Measurements from ENCODE around the gene NCAM1. TPM values are rescaled to one million over a fixed set of nuclear protein-coding genes. Genes with fewer than 3 reads are reported as not detected.

Gene NCAM1
- polyA plus RNA-seq, 4 donors: 69.6 to 92.1 (median 76.3) TPM

GRCh38 chr11:113245216-113245615 is 284.0 kb downstream of the NCAM1 start:
- DNase-seq (ENCODE audit: low read depth in 4 of 4, low spot score in 3 of 4): no peak

DNA sequence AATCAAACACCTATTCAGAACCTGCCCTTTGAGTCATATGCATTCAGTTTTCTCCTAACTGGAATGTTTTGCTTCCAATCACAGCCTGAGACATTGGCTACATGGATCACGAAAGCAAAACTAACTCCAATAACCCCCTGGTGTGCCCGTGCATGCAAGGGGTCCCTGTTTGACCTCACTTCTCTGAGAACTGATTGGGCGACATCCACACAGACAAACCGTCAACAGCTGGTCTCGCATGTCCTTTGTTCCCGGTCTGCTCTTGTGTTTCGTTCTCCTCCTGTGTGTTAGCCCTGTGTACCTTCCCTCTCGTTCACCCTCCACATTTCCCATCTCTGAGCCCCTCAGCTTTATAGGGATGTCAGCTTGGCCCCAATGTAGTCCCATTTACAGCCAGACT is 286.0 kb downstream of the NCAM1 start:
- DNase-seq (ENCODE audit: low read depth in 4 of 4, low spot score in 3 of 4): no peak

- DNase-seq (ENCODE audit: low read depth in 4 of 4, low spot score in 3 of 4): no peak
These were observed 286.7 kb downstream of the NCAM1 start for GRCh38 chr11:113247966-113248365.

- DNase-seq (ENCODE audit: low read depth in 4 of 4, low spot score in 3 of 4): no peak
These were observed 287.7 kb downstream of the NCAM1 start for GRCh38 chr11:113248702-113249490.

- DNase-seq (ENCODE audit: low read depth in 4 of 4, low spot score in 3 of 4): no peak
These were observed 288.2 kb downstream of the NCAM1 start for GRCh38 chr11:113249491-113249763.

- DNase-seq (ENCODE audit: low read depth in 4 of 4, low spot score in 3 of 4): no peak
These were observed 288.6 kb downstream of the NCAM1 start for GRCh38 chr11:113249786-113250185.

DNA sequence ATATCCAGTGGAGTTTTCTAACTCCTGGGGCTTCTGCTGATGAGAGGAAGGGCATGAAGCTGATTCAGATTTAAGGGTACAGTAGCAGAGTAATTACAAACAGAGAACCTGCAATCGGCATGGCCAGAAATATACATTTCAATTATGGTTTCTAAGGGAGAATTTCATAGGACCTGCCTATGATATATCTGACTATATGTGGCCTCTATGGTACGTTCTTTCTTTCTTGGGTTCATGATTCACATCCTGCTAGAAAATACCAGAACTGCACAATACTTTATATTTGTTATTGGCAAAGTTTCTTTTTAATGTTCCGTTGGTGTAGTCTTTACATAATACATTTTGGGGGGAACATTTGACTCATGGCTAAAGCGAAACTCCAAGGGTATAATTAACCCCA is 290.1 kb downstream of the NCAM1 start:
- DNase-seq (ENCODE audit: low read depth in 4 of 4, low spot score in 3 of 4): no peak

GRCh38 chr11:113253406-113253805 is 292.2 kb downstream of the NCAM1 start:
- DNase-seq (ENCODE audit: low read depth in 4 of 4, low spot score in 3 of 4): no peak

- DNase-seq (ENCODE audit: low read depth in 4 of 4, low spot score in 3 of 4): no peak
These were observed 293.9 kb downstream of the NCAM1 start for GRCh38 chr11:113255096-113255495.

DNA sequence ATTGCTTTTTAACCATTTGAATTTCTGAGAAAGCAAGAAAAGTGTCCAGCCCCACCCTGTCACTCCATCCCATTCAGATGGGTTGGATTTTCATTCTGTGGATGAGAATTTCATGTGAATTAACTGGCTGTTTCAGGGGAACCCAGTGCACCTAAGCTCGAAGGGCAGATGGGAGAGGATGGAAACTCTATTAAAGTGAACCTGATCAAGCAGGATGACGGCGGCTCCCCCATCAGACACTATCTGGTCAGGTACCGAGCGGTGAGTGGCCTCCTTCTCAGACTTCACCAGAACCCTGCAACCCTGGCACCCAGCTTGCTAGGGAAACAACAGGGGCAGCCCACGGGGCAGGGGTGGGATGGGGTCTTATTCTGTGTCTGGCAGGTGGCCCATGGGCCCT is 294.5 kb downstream of the NCAM1 start:
- no peak for DNase-seq (ENCODE audit: low read depth in 4 of 4, low spot score in 3 of 4)

- no peak for DNase-seq (ENCODE audit: low read depth in 4 of 4, low spot score in 3 of 4)
These were observed 295.4 kb downstream of the NCAM1 start for GRCh38 chr11:113256431-113257202.

GRCh38 chr11:113260096-113260425 is 298.8 kb downstream of the NCAM1 start:
- DNase-seq (ENCODE audit: low read depth in 4 of 4, low spot score in 3 of 4): no peak

GRCh38 chr11:113260541-113260940 is 299.3 kb downstream of the NCAM1 start:
- no peak for DNase-seq (ENCODE audit: low read depth in 4 of 4, low spot score in 3 of 4)

DNA sequence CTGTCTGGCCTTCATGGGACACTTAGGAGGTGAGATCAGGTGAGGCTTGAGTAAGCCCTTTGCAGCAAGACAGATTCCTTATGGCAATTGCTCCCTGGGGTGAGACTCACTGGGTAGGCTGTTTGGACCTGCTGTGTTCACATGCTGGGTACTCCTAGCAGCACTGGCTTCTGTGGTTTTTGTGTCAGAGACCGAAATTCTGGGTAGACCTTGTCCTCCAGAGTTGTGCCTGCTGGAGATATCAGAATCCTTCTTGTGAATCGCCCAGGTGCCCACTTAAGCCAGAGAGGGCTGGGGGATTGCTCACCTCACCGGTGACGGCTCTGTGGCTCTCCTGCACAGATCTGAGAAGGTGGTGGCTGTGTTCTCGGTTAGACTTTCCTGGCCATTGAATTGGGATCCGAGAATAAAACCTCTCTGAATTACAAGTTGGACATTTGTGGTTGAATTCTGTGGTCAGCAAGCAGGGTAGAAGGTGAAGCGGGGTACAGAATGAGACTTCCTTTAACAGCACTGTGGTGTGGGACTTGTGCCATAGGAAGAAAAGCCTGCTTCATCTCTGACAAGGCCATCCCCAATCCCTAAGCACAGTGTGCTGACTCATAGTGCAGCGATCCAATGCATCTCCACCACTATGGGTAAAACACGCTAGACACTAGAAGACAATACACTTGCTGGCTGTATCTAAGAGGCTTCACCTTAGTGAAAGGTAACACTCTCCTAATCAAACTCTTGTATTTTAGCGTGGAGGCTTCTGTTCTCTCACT is 300.7 kb downstream of the NCAM1 start:
- no peak for DNase-seq (ENCODE audit: low read depth in 4 of 4, low spot score in 3 of 4)

DNA sequence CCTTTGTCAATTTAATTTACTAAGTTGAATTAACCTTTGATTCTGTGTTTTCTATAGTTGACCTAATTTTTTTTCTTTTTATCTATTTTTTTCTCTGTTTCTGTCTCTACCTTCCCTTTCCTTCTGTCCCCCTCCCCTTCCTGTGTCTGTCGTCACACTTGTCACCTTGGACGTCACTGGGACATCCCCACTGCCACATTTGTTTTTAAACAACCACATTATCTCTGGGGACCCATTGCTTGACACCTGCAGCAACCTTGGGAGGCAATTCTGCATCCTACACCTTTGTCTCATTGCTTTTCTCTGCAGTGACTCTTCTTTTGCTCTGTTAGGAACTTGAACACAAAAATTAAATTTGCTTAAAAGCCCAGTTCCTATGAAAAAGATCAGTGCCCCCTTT is 301.4 kb downstream of the NCAM1 start:
- DNase-seq (ENCODE audit: low read depth in 4 of 4, low spot score in 3 of 4): no peak

DNA sequence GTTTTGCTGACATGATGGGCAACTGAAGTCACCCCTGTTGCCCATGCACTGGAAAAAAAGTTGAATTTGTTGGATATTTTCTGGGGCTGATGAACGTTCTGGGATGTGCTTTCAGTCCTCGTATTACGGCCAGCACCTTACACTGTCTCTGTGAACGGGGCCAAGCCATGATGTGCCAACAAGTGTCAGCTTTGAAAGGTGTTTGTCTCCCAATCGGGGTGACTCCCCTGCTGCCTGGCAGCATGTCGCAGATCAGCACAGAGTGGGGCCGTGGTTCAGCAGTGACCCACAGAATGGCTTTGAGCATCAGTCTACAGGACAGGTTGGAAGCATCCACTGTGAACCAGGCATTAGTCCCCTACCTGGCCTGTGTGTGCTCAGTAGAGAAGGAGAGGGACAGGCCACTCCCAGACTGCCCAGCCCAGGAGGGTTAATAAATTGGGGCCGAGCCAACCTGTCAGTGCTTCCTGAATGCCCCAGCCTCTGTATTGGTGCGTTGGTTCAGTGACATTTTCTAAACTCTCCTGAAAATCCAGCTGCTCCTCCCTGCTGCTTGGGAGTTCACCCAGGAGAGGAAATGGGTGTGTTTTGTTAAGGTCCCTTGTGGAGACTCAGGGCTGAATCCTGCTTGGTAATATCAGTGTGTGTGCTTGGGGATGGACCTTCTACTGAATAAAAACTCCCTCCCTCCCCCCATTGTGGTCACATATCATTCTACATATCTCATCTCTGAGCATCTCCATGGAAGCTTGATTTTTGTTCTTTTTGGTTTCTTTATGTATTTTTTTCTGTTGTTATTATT is 302.4 kb downstream of the NCAM1 start:
- DNase-seq (ENCODE audit: low read depth in 4 of 4, low spot score in 3 of 4): no peak

GRCh38 chr11:113265362-113265761 is 304.1 kb downstream of the NCAM1 start:
- no peak for DNase-seq (ENCODE audit: low read depth in 4 of 4, low spot score in 3 of 4)

- DNase-seq (ENCODE audit: low read depth in 4 of 4, low spot score in 3 of 4): no peak
These were observed 306.3 kb downstream of the NCAM1 start for GRCh38 chr11:113267493-113267892.

DNA sequence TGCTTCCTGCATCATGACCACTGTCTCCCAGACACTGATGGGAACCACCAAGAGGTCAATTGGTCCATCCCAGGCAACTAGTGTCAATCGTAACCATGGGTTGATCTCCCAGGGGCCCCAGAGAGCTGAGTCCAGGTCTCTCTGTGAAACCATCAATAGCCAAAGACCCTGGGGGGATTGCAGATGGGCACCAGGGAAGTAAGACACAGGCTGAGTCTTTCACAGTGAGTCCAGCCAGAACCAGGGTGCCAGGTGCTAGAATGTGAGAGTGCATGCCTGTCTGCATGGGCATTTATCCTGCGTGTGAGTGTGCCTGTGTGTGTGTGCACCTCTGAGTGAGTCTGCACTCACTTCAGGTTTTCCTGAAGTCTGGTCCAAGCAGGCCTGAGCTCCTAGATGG is 307.9 kb downstream of the NCAM1 start:
- DNase-seq (ENCODE audit: low read depth in 4 of 4, low spot score in 3 of 4): no peak

DNA sequence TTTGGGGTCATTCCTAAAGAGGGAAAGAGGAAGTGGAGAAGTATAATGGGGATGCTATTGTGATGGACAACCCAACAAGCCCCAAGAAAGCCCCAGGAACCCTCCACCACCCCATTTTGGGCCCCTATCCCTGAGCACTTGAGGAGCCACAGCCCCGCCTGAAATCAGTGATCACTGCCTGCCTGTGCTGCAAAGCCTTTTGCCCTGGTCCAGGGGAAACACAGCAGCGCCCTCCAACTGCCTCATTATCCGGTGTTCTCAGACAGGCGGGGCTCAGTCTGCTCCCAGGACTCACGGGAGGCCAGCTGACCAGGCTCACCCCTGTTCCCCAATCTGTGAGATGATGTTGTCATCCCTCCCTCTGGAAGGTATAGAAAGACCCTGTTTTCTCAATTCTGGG is 308.4 kb downstream of the NCAM1 start:
- DNase-seq (ENCODE audit: low read depth in 4 of 4, low spot score in 3 of 4): no peak

- DNase-seq (ENCODE audit: low read depth in 4 of 4, low spot score in 3 of 4): no peak
These were observed 308.9 kb downstream of the NCAM1 start for GRCh38 chr11:113270080-113270479.

Measured in right renal pelvis (tissue), 4 donors.